ENCODE data around the gene CHN2. TPM values are rescaled to one million over a fixed set of nuclear protein-coding genes. Genes with fewer than 3 reads are reported as not detected.
A peak's percentile ranks its signal among the peaks of the same experiment; 100 is the strongest.

CHN2 gene
- total RNA-seq, 1 donor from 2014 or later = 20.2 TPM

- DNase-seq (ENCODE audit: low spot score) = no peak
These were observed 269.1 kb downstream of the CHN2 start for GRCh38 chr7:29463504-29464158.

GRCh38 chr7:29464753-29465152 is 270.2 kb downstream of the CHN2 start:
- DNase-seq (ENCODE audit: low spot score) = peak; percentile 72

GRCh38 chr7:29467193-29467926 is 272.8 kb downstream of the CHN2 start:
- no peak for DNase-seq (ENCODE audit: low spot score)

- DNase-seq (ENCODE audit: low spot score) = no peak
These were observed 273.6 kb downstream of the CHN2 start for GRCh38 chr7:29468196-29468595.

- DNase-seq (ENCODE audit: low spot score) = no peak
These were observed 274.7 kb downstream of the CHN2 start for GRCh38 chr7:29469281-29469680.

GRCh38 chr7:29469976-29470557 is 275.5 kb downstream of the CHN2 start:
- no peak for DNase-seq (ENCODE audit: low spot score)

- no peak for DNase-seq (ENCODE audit: low spot score)
These were observed 277.0 kb downstream of the CHN2 start for GRCh38 chr7:29471444-29472138.

- DNase-seq (ENCODE audit: low spot score) = peak; percentile 54
These were observed 282.3 kb downstream of the CHN2 start for GRCh38 chr7:29476916-29477315.

GRCh38 chr7:29478226-29478625 is 283.7 kb downstream of the CHN2 start:
- peak; percentile 70 for DNase-seq (ENCODE audit: low spot score)

GRCh38 chr7:29478687-29479240 is 284.2 kb downstream of the CHN2 start:
- DNase-seq (ENCODE audit: low spot score) = peak; percentile 95

- DNase-seq (ENCODE audit: low spot score) = peak; percentile 92
These were observed 285.0 kb downstream of the CHN2 start for GRCh38 chr7:29479301-29480200.

GRCh38 chr7:29480451-29480850 is 285.9 kb downstream of the CHN2 start:
- peak; percentile 76 for DNase-seq (ENCODE audit: low spot score)

GRCh38 chr7:29480934-29481651 is 286.5 kb downstream of the CHN2 start:
- peak; percentile 45 for DNase-seq (ENCODE audit: low spot score)

GRCh38 chr7:29482056-29482455 is 287.5 kb downstream of the CHN2 start:
- DNase-seq (ENCODE audit: low spot score) = peak; percentile 28

GRCh38 chr7:29483219-29484104 is 288.9 kb downstream of the CHN2 start:
- peak; percentile 73 for DNase-seq (ENCODE audit: low spot score)

- no peak for DNase-seq (ENCODE audit: low spot score)
These were observed 289.7 kb downstream of the CHN2 start for GRCh38 chr7:29484280-29484679.

GRCh38 chr7:29485339-29486190 is 291.0 kb downstream of the CHN2 start:
- peak; percentile 35 for DNase-seq (ENCODE audit: low spot score)

- no peak for DNase-seq (ENCODE audit: low spot score)
These were observed 291.7 kb downstream of the CHN2 start for GRCh38 chr7:29486191-29486700.
